HepG2 (cell line): ENCODE results near the gene SLC5A5. TPM values are rescaled to one million over a fixed set of nuclear protein-coding genes. Genes with fewer than 3 reads are reported as not detected.

Source experiments
- ARID2 ChIP-seq: sonication (generic); formaldehyde crosslinking; IDR thresholded peaks from 2 replicates; pipeline ENCODE4 v1.8.1; 2022; ENCODE audit warnings: mild to moderate bottlenecking, missing genetic modification reagents, borderline replicate concordance
- ATF1 ChIP-seq: IDR thresholded peaks from 2 replicates; pipeline ENCODE4 v1.6.1; 2016; ENCODE audit warnings: mild to moderate bottlenecking, control low read depth
- CAMTA2 ChIP-seq: sonication (generic); formaldehyde crosslinking; IDR thresholded peaks from 2 replicates; pipeline ENCODE4 v1.4.0; 2020; ENCODE audit warnings: mild to moderate bottlenecking, missing genetic modification reagents, borderline replicate concordance
- CCAR2 ChIP-seq: fragments of 200-400 bp; formaldehyde crosslinking; optimal IDR thresholded peaks from 2 replicates; pipeline ENCODE3; 2018; ENCODE audit warnings: low read depth, mild to moderate bottlenecking, low read length, moderate library complexity
- DZIP1 ChIP-seq: sonication (generic); formaldehyde crosslinking; IDR thresholded peaks from 2 replicates; pipeline ENCODE4 v1.5.0; 2020; ENCODE audit warnings: mild to moderate bottlenecking, missing genetic modification reagents
- FOXJ3 ChIP-seq: sonication (generic); formaldehyde crosslinking; IDR thresholded peaks from 2 replicates; pipeline ENCODE4 v1.4.0; 2020; ENCODE audit warnings: missing genetic modification reagents, mild to moderate bottlenecking, borderline replicate concordance
- HIVEP1 ChIP-seq: sonication (generic); formaldehyde crosslinking; IDR thresholded peaks from 2 replicates; pipeline ENCODE4 v1.4.0; 2020; ENCODE audit warnings: mild to moderate bottlenecking, missing genetic modification reagents
- MAZ ChIP-seq, 2 experiments: sonication (generic) in 1 of 2; formaldehyde crosslinking in 1 of 2; IDR thresholded peaks; 2 replicates each; pipeline versions ENCODE4 v1.5.0 to v1.6.1; 2012 to 2020; ENCODE audit warnings: low read depth in 2 of 2, mild to moderate bottlenecking in 2 of 2, borderline replicate concordance in 1 of 2, improper control_type of control experiment in 1 of 2, low read length in 1 of 2, missing genetic modification reagents in 1 of 2, moderate library complexity in 1 of 2
- PAF1 ChIP-seq: IDR thresholded peaks from 2 replicates; pipeline ENCODE4 v1.6.1; 2016; ENCODE audit warnings: missing genetic modification reagents, missing compliant biosample characterization
- SALL1 ChIP-seq: sonication (generic); formaldehyde crosslinking; IDR thresholded peaks from 2 replicates; pipeline ENCODE4 v1.8.0; 2022; ENCODE audit warnings: mild to moderate bottlenecking, missing genetic modification reagents
- SRY ChIP-seq: sonication (generic); formaldehyde crosslinking; IDR thresholded peaks from 2 replicates; pipeline ENCODE4 v1.8.0; 2022; ENCODE audit warnings: mild to moderate bottlenecking, missing genetic modification reagents
- YEATS4 ChIP-seq: sonication (generic); formaldehyde crosslinking; IDR thresholded peaks from 2 replicates; pipeline ENCODE4 v1.4.0; 2020; ENCODE audit warnings: missing genetic modification reagents, borderline replicate concordance
- ZBTB7B ChIP-seq: sonication (generic); formaldehyde crosslinking; IDR thresholded peaks from 2 replicates; pipeline ENCODE4 v1.4.0; 2020; ENCODE audit warnings: missing genetic modification reagents
- ZFP36 ChIP-seq: fragments of 150-350 bp; IDR thresholded peaks from 2 replicates; pipeline ENCODE4 v1.6.1; 2018; ENCODE audit warnings: borderline replicate concordance, low read length, low read depth; ENCODE audit not compliant: partially characterized antibody
- ZFP36L1 ChIP-seq: sonication (generic); formaldehyde crosslinking; IDR thresholded peaks from 2 replicates; pipeline ENCODE4 v1.8.0; 2022; ENCODE audit warnings: mild to moderate bottlenecking, missing genetic modification reagents, moderate library complexity
- ZFP62 ChIP-seq: sonication (generic); formaldehyde crosslinking; IDR thresholded peaks from 2 replicates; pipeline ENCODE4 v1.4.0; 2020; ENCODE audit warnings: missing genetic modification reagents
- ZNF383 ChIP-seq: sonication (generic); formaldehyde crosslinking; IDR thresholded peaks from 2 replicates; pipeline ENCODE4 v1.4.0; 2020; ENCODE audit warnings: missing genetic modification reagents, mild to moderate bottlenecking, borderline replicate concordance
- ZNF605 ChIP-seq: sonication (generic); formaldehyde crosslinking; IDR thresholded peaks from 2 replicates; pipeline ENCODE4 v1.8.0; 2022; ENCODE audit warnings: mild to moderate bottlenecking, missing genetic modification reagents
- ZNF614 ChIP-seq: IDR thresholded peaks from 2 replicates; pipeline ENCODE4 v1.6.1; 2018; ENCODE audit warnings: missing biosample characterization, missing genetic modification reagents, inconsistent platforms, borderline replicate concordance
- ZNF709 ChIP-seq: sonication (generic); formaldehyde crosslinking; IDR thresholded peaks from 2 replicates; pipeline ENCODE4 v1.5.0; 2020; ENCODE audit warnings: mild to moderate bottlenecking, missing genetic modification reagents
- ZNF782 ChIP-seq: sonication (generic); formaldehyde crosslinking; IDR thresholded peaks from 2 replicates; pipeline ENCODE4 v1.4.0; 2020; ENCODE audit warnings: missing genetic modification reagents, mild to moderate bottlenecking, borderline replicate concordance
- polyA plus RNA-seq, 8 experiments: library from polyadenylated mRNA; depleted of rRNA in 3 of 8; stranded (reverse) in 7 of 8; unstranded in 1 of 8; fragments of >200 nt; fragmentation: Illumina TruSeq in 4 of 8; extraction: Trizol in 4 of 8; gene quantifications; 2 replicates each; pipeline versions ENCODE4 v1.2.1 to v1.2.3, GENCODE V29; 2011 to 2016; ENCODE audit warnings: low read depth in 4 of 8, missing spikeins in 1 of 8, mixed read lengths in 1 of 8; ENCODE audit not compliant: insufficient read depth in 1 of 8
- total RNA-seq, 5 experiments: library from RNA; depleted of rRNA; stranded (reverse); fragments of >200 nt; fragmentation: Illumina TruSeq; extraction: Trizol; gene quantifications; 2 replicates each; pipeline ENCODE4 v1.2.3, GENCODE V29; 2016; ENCODE audit warnings: low read depth in 1 of 5
- TF ChIP-seq, protein P1 (sequence below): sonication (generic); formaldehyde crosslinking; IDR thresholded peaks from 2 replicates; pipeline ENCODE4 v1.4.0; 2020; ENCODE audit warnings: missing genetic modification reagents, mild to moderate bottlenecking, borderline replicate concordance

The SLC5A5 gene
- total and polyA plus RNA-seq, 2 of the 13 experiments (the other 11 are each of a cell fraction or from before 2014, with no cell fraction given): not detected

- TF ChIP-seq DZIP1 (CRISPR knock-in tag) (no peak), CCAR2 (no peak), ATF1 (no peak), ZNF782 (CRISPR knock-in tag) (no peak), ZNF614 (CRISPR knock-in tag) (no peak), ZNF605 (CRISPR knock-in tag) (0 out of 2 replicates have a peak, but pooled peaks have one; percentile 52), MAZ (IDR thresholded peaks at IDR 0.05; ENCODE audit: borderline replicate concordance, low read depth, low read length) (no peak), MAZ (CRISPR knock-in tag; IDR thresholded peaks at IDR 0.05; ENCODE audit: low read depth) (no peak), ARID2 (CRISPR knock-in tag) (no peak), YEATS4 (CRISPR knock-in tag) (peak; percentile 61; the same call in 1 of the 2 replicates), PAF1 (no peak), ZNF709 (no peak), ZFP36 (no peak), ZFP36L1 (CRISPR knock-in tag) (no peak), CAMTA2 (CRISPR knock-in tag) (no peak), HIVEP1 (CRISPR knock-in tag) (no peak), FOXJ3 (no peak), ZFP62 (CRISPR knock-in tag) (no peak), SRY (CRISPR knock-in tag) (no peak), SALL1 (CRISPR knock-in tag) (no peak), ZNF383 (no peak), ZBTB7B (CRISPR knock-in tag) (no peak)
- TF ChIP-seq, protein P1, sequence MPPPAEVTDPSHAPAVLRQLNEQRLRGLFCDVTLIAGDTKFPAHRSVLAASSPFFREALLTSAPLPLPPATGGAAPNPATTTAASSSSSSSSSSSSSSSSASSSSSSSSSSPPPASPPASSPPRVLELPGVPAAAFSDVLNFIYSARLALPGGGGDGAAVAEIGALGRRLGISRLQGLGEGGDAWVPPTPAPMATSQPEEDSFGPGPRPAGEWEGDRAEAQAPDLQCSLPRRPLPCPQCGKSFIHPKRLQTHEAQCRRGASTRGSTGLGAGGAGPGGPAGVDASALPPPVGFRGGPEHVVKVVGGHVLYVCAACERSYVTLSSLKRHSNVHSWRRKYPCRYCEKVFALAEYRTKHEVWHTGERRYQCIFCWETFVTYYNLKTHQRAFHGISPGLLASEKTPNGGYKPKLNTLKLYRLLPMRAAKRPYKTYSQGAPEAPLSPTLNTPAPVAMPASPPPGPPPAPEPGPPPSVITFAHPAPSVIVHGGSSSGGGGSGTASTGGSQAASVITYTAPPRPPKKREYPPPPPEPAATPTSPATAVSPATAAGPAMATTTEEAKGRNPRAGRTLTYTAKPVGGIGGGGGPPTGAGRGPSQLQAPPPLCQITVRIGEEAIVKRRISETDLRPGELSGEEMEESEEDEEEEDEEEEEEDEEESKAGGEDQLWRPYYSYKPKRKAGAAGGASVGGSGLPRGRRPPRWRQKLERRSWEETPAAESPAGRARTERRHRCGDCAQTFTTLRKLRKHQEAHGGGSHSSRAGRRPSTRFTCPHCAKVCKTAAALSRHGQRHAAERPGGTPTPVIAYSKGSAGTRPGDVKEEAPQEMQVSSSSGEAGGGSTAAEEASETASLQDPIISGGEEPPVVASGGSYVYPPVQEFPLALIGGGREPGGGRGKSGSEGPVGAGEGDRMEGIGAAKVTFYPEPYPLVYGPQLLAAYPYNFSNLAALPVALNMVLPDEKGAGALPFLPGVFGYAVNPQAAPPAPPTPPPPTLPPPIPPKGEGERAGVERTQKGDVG (CRISPR knock-in tag): no peak
Observed at GRCh38 chr19:17847538-17848366, 24.0 kb upstream of the SLC5A5 start, which contains the start of gene JAK3 (continued).
